GM11168 (cell line): ENCODE measurements around the gene SYCE3.

Experiments used
- in situ Hi-C: fragments of 300-500 bp; cut with MboI; formaldehyde crosslinking; loops from one replicate; pipeline ENCODE4 v1.12.0; 2022; ENCODE audit warnings: low sequenced_read_pairs; ENCODE audit not compliant: unreplicated experiment

SYCE3 gene

DNA sequence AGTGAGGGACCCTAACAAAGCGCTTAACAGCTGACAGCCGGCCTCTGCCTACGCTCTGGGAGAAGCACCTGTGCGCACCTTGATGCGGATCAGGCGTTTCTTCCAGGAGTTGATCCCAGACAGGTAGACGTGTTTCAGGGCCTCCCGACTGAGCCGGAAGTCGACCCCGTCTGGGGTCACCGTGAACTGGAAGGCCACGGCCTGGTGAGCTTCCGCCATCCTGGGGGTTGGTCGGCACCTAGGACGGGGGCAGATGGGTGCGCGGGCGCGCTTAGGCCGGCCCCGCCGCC lies 14.9 kb upstream of the SYCE3 start:
- in situ Hi-C loops, result no loop called here

- in situ Hi-C loops, result no loop called here
Observed at GRCh38 chr22:50576806-50577696, 14.3 kb upstream of the SYCE3 start.

DNA sequence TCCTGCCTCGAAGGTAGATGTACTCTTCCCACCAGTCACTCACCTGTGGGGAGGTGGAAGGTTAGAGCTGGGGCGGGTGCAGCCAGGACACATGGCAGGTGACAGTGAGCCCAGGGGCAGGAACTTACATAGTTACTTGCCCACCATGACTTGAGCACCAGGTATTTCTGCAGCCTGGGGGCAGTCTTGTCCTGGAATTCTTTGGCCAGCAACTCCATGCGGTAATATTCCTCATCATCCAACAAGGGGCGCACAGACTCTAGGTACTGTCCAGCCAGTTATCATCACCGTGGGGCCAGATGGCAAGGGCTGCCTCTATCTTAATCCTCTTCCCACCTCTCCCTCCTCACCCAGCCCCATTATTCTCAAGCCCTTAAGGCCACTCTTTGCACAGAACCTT lies 13.4 kb upstream of the SYCE3 start:
- in situ Hi-C loops, result no loop called here

GRCh38 chr22:50575426-50575941 lies 12.8 kb upstream of the SYCE3 start:
- in situ Hi-C loops, result no loop called here

GRCh38 chr22:50574383-50574755 lies 11.7 kb upstream of the SYCE3 start:
- in situ Hi-C loops, result no loop called here

- in situ Hi-C loops, result no loop called here
Observed at GRCh38 chr22:50573491-50574382, 11.0 kb upstream of the SYCE3 start.

GRCh38 chr22:50572965-50573364 lies 10.2 kb upstream of the SYCE3 start:
- in situ Hi-C loops, result no loop called here

GRCh38 chr22:50571264-50572175 lies 8.8 kb upstream of the SYCE3 start:
- in situ Hi-C loops, result no loop called here

- in situ Hi-C loops, result no loop called here
Observed at GRCh38 chr22:50570861-50571260, 8.1 kb upstream of the SYCE3 start.

GRCh38 chr22:50569896-50570535 lies 7.3 kb upstream of the SYCE3 start:
- in situ Hi-C loops, result no loop called here

DNA sequence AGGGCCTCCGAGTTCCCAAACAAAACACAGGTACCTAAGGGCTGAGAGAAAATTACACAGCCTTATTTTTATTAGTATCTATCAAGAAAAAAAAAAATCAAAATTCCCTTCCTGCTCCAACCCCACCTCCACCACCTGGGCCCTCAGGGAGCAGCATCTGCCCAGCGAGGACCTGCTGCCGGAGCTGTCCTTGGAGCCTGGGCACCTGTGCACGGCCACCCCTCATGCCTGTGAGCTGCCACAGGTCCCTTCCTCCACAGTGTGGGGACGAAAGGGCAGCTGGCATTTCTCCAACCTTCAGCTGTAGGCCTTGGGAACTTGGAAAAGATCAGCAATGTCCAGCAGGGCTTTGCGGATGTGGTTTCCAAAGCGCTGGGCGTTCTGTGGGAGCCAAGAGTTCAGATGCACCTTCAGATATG lies 6.3 kb upstream of the SYCE3 start:
- in situ Hi-C loops, result no loop called here

GRCh38 chr22:50568626-50569025 lies 5.9 kb upstream of the SYCE3 start:
- in situ Hi-C loops, result no loop called here

DNA sequence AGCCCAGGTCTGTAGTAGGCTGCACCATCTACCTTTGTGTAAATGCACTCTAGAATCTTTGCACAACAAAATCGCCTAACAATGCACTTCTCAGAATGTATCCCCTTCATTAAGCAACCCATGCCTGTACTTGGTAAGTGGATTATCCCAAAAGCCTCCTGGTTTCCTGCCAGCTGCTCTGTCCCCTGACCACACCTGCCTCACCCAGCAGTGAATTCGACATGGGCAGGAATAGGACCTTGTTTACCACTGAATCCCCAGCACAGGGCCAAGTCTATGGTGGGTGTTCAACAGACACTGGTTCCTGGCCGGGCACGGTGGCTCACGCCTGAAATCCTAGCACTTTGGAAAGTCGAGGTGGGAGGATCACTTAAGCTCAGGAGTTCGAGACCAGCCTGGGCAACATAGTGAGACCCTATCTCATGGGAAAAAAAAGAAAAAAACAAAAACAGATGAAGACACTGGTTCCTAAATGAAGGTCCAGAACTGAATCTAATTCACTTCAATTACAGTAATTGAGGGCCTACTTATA lies 5.1 kb upstream of the SYCE3 start:
- in situ Hi-C loops, result no loop called here

GRCh38 chr22:50564289-50564688 lies 1.6 kb upstream of the SYCE3 start:
- in situ Hi-C loops, result no loop called here

- in situ Hi-C loops, result no loop called here
Observed at GRCh38 chr22:50563413-50564160, 868 bp upstream of the SYCE3 start.

DNA sequence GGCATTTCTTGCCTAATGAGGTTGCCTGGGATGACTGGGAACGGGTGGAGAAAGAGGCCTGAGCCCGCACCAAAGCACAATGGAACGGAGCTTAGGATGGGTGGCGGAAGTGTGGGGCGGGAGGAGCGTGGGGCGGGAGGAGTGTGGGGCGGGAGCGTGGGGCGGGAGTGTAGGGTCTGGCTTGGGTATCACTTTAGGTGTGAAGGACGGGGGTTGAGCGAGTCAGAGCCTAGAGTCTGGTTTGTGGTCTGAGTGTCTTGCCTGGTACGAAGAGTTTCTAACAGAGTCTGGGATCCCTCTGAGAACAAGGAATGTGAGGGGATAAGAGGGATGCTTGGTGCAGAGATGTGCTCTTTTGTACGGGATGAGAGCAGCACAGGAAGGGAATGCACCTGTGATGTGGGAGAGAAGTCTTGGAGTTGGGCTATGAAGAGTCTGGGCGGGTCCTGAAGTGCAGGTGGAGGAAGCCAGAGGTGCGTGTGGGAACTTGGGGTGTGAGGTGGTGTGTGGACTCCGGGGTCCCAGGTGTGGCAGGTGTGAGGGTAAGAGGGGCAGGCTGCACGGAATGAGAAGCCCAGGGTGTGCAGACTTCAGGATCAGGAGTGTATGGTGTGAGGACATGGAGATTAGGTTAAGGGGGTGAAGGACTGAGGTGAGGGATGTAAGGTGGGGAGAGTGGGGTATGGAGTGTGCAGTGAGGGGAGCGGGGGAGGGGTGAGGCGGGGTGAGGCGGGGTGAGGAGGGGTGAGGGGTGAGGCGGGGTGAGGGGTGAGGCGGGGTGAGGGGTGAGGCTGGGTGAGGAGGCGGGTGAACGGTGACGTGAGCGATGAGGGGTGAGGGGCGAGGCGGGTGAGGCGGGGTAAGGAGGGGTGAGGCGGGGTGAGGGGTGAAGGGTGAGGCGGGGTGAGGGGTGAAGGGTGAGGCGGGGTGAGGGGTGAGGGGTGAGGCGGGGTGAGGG lies 1.0 kb downstream of the SYCE3 start:
- in situ Hi-C loops, result no loop called here

- in situ Hi-C loops, result no loop called here
Observed at GRCh38 chr22:50560034-50560433, 2.7 kb downstream of the SYCE3 start.

DNA sequence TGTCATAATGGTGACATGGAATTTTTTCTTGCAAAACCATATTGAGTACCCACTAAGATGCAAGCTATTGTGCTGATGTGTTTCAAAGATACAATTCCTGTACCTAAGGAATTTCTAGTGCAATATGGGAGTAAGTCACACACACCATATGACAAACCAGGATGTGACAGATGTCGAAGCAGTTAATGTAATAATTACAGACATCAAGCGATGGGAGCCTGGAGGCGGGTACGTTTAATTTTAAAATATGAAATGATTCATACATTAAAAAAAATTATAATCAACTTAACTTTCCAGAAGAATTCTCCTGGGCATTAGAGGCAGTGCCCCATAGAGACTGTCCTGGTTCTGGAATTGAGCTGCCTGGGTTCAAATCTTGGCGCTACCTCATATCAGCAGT lies 6.0 kb downstream of the SYCE3 start:
- in situ Hi-C loops, result no loop called here
